Measurements from ENCODE around the gene GALNT11. TPM values are rescaled to one million over a fixed set of nuclear protein-coding genes. Genes with fewer than 3 reads are reported as not detected.

Gene GALNT11
- total RNA-seq, 1 donor from 2014 or later = 65.5 TPM

DNA sequence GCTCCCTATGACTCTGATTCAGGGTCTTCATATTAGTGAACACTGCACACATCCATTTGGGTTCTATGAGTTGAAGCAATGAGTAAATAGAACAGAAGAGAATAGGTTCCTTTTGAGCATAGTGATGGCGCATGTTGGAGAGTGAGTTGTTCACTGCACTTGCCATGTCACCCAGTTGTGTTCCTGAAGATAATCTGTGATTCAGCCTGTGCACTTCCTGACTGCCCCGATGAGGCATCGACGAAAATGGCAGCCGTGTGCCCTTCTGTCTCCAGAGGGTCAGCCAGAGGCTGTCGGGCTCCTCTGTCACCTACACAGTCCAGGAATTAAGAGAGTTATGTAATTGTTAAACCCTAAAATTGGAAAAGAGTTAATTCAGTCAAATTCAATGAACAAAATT is 94.7 kb downstream of the GALNT11 start:
- no peaks in the 10 kb centered on the region for H3K27me3 Mint-ChIP-seq (ENCODE audit: insufficient read depth, low read depth)

DNA sequence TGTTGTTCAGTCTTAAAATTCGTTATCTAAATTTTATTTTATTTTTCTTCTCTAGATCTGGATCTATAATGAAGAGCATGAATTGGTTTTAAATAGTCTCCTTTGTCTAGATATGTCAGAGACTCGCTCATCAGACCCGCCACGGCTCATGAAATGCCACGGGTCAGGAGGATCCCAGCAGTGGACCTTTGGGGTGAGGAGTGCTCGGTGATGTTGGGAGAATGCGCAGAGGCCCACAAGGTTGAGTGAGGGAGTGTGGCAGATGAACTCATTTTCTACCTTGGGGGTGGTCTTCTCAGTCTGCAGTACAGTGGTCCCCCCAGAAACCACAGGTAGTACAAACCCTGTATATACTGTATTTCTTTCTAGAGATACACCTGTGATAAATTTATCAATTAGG is 95.3 kb downstream of the GALNT11 start:
- H3K4me1 Mint-ChIP-seq = no peaks in the 10 kb centered on the region
- H3K27ac Mint-ChIP-seq = no peak overlapping the region
- H4K20me1 ChIP-seq (ENCODE audit: low read depth) = no peaks in the 10 kb centered on the region
- no peak for TF ChIP-seq EZH2phosphoT487 (IDR thresholded peaks at IDR 0.05)
- no peak for TF ChIP-seq EZH2 (IDR thresholded peaks at IDR 0.05)
- TF ChIP-seq CTCF (IDR thresholded peaks at IDR 0.05) = no peak
- H3K9ac ChIP-seq = no peak overlapping the region
- H3K4me1 ChIP-seq = no peaks in the 10 kb centered on the region
- no peak overlapping the region for H3K4me3 Mint-ChIP-seq
- no peak for DNase-seq (ENCODE audit: low spot score)
- H3K4me2 ChIP-seq = no peak overlapping the region
- H3K27ac ChIP-seq = no peak overlapping the region
- no peak overlapping the region for H2AFZ ChIP-seq (replicated peaks)
- peaks cover 10% of the 10 kb centered on the region for H3K9me3 Mint-ChIP-seq
- no peaks in the 10 kb centered on the region for H3K79me2 ChIP-seq (ENCODE audit: low read depth)
- peaks cover 64% of the 10 kb centered on the region for H3K36me3 Mint-ChIP-seq
- no peak overlapping the region for H3K4me3 ChIP-seq
- peaks cover 16% of the 10 kb centered on the region for H3K36me3 ChIP-seq
- no peaks in the 10 kb centered on the region for H3F3A ChIP-seq (ENCODE audit: low read depth)
- H3K27me3 ChIP-seq = no peaks in the 10 kb centered on the region
- no peaks in the 10 kb centered on the region for H3K9me3 ChIP-seq (ENCODE audit: low read depth)
- no peaks in the 10 kb centered on the region for H3K27me3 Mint-ChIP-seq (ENCODE audit: insufficient read depth, low read depth)

More for the DNA sequence above, 94.7 kb downstream of the GALNT11 start:
- H3K4me3 ChIP-seq = no peak overlapping the region
- no peak overlapping the region for H2AFZ ChIP-seq (replicated peaks)
- no peaks in the 10 kb centered on the region for H3K9me3 ChIP-seq (ENCODE audit: low read depth)
- H3K4me1 ChIP-seq = no peaks in the 10 kb centered on the region
- TF ChIP-seq CTCF (IDR thresholded peaks at IDR 0.05) = no peak
- no peak for TF ChIP-seq EZH2 (IDR thresholded peaks at IDR 0.05)
- TF ChIP-seq EZH2phosphoT487 (IDR thresholded peaks at IDR 0.05) = no peak
- H4K20me1 ChIP-seq (ENCODE audit: low read depth) = no peaks in the 10 kb centered on the region
- peaks cover 61% of the 10 kb centered on the region for H3K36me3 Mint-ChIP-seq
- no peaks in the 10 kb centered on the region for H3F3A ChIP-seq (ENCODE audit: low read depth)
- H3K27ac ChIP-seq = no peak overlapping the region
- no peaks in the 10 kb centered on the region for H3K79me2 ChIP-seq (ENCODE audit: low read depth)
- H3K9me3 Mint-ChIP-seq = peaks cover 10% of the 10 kb centered on the region
- no peak overlapping the region for H3K9ac ChIP-seq
- DNase-seq (ENCODE audit: low spot score) = no peak
- no peaks in the 10 kb centered on the region for H3K27me3 ChIP-seq
- H3K27ac Mint-ChIP-seq = no peak overlapping the region
- H3K4me2 ChIP-seq = no peak overlapping the region
- H3K4me3 Mint-ChIP-seq = no peak overlapping the region
- no peaks in the 10 kb centered on the region for H3K4me1 Mint-ChIP-seq
- peaks cover 16% of the 10 kb centered on the region for H3K36me3 ChIP-seq

GRCh38 chr7:152121432-152121831 is 96.0 kb downstream of the GALNT11 start:
- H3K4me3 ChIP-seq = no peak overlapping the region
- no peaks in the 10 kb centered on the region for H4K20me1 ChIP-seq (ENCODE audit: low read depth)
- H3K9me3 ChIP-seq (ENCODE audit: low read depth) = no peaks in the 10 kb centered on the region
- H2AFZ ChIP-seq (replicated peaks) = no peak overlapping the region
- H3K36me3 ChIP-seq = peaks cover 19% of the 10 kb centered on the region
- DNase-seq (ENCODE audit: low spot score) = no peak
- H3K9ac ChIP-seq = no peak overlapping the region
- no peak overlapping the region for H3K4me3 Mint-ChIP-seq
- no peak overlapping the region for H3K27ac ChIP-seq
- H3K9me3 Mint-ChIP-seq = peaks cover 10% of the 10 kb centered on the region
- no peaks in the 10 kb centered on the region for H3K4me1 Mint-ChIP-seq
- no peaks in the 10 kb centered on the region for H3K4me1 ChIP-seq
- no peaks in the 10 kb centered on the region for H3F3A ChIP-seq (ENCODE audit: low read depth)
- H3K79me2 ChIP-seq (ENCODE audit: low read depth) = no peaks in the 10 kb centered on the region
- no peaks in the 10 kb centered on the region for H3K27me3 Mint-ChIP-seq (ENCODE audit: insufficient read depth, low read depth)
- H3K36me3 Mint-ChIP-seq = peaks cover 65% of the 10 kb centered on the region
- H3K4me2 ChIP-seq = no peak overlapping the region
- TF ChIP-seq EZH2phosphoT487 (IDR thresholded peaks at IDR 0.05) = no peak
- no peak for TF ChIP-seq EZH2 (IDR thresholded peaks at IDR 0.05)
- TF ChIP-seq CTCF (IDR thresholded peaks at IDR 0.05) = no peak
- no peak overlapping the region for H3K27ac Mint-ChIP-seq
- H3K27me3 ChIP-seq = no peaks in the 10 kb centered on the region
